Smooth muscle cell (in vitro differentiated cells): ENCODE measurements around the gene SMAD3. TPM values are rescaled to one million over a fixed set of nuclear protein-coding genes. Genes with fewer than 3 reads are reported as not detected.

Experiments
- DNase-seq: peaks from one replicate; lab custom pipeline; 2025; ENCODE audit not compliant: unreplicated experiment; lab: John Stamatoyannopoulos, UW
- H2AFZ ChIP-seq: fragments of 200-600 bp; sonication (generic); 2 replicates; pipeline ENCODE4 v1.6.0; 2016; ENCODE audit warnings: antibody characterized with exemption, low read depth, mild to moderate bottlenecking
- H3F3A ChIP-seq: fragments of 200-600 bp; sonication (generic); 2 replicates; pipeline ENCODE4 v1.6.0; 2017; ENCODE audit warnings: antibody characterized with exemption, low read depth
- H3K27ac ChIP-seq: fragments of 200-600 bp; sonication (generic); 2 replicates; pipeline ENCODE4 v1.5.1; 2016; ENCODE audit warnings: low read depth, mild to moderate bottlenecking
- H3K27me3 ChIP-seq: fragments of 200-600 bp; sonication (generic); 2 replicates; pipeline ENCODE4 v1.6.1; 2016; ENCODE audit warnings: low read depth, mild to moderate bottlenecking
- H3K36me3 ChIP-seq: fragments of 200-600 bp; sonication (generic); 2 replicates; pipeline ENCODE4 v1.5.1; 2016; ENCODE audit warnings: low read depth
- H3K4me1 ChIP-seq: fragments of 200-600 bp; sonication (generic); 2 replicates; pipeline ENCODE4 v1.5.1; 2016; ENCODE audit warnings: low read depth
- H3K4me2 ChIP-seq: fragments of 200-600 bp; sonication (generic); 2 replicates; pipeline ENCODE4 v1.6.0; 2016; ENCODE audit warnings: mild to moderate bottlenecking
- H3K4me3 ChIP-seq: fragments of 200-600 bp; sonication (generic); 2 replicates; pipeline ENCODE4 v1.5.1; 2016; ENCODE audit warnings: mild to moderate bottlenecking
- H3K79me2 ChIP-seq: fragments of 200-600 bp; sonication (generic); 2 replicates; pipeline ENCODE4 v1.6.0; 2016; ENCODE audit warnings: low read depth, mild to moderate bottlenecking
- H3K9ac ChIP-seq: fragments of 200-600 bp; sonication (generic); 2 replicates; pipeline ENCODE4 v1.6.0; 2016; ENCODE audit warnings: low read depth
- H3K9me3 ChIP-seq: fragments of 200-600 bp; sonication (generic); replicated peaks from 2 replicates; pipeline ENCODE4 v1.5.1; 2016; ENCODE audit warnings: low read depth
- H4K20me1 ChIP-seq: fragments of 200-600 bp; sonication (generic); 2 replicates; pipeline ENCODE4 v1.6.0; 2016; ENCODE audit warnings: low read depth
- WGBS: methylation state at CpG from one replicate; pipeline ENCODE4 v1.1.7; 2016; ENCODE audit warnings: low lambda C conversion rate; 5-methylcytosine and 5-hydroxymethylcytosine counted together
- polyA plus RNA-seq: library from polyadenylated mRNA; unstranded; fragments of >200 nt; fragmentation: Nextera tagmentation; extraction: Ambion mirVana; gene quantifications from 2 replicates; pipeline ENCODE4 v1.2.1, GENCODE V29; 2016
- total RNA-seq: library from RNA; depleted of rRNA; stranded (reverse); fragments of >200 nt; gene quantifications from 2 replicates; pipeline ENCODE4 v1.2.3, GENCODE V29; 2014
- TF ChIP-seq, protein P1 (sequence below): fragments of 200-600 bp; sonication (generic); IDR thresholded peaks from 2 replicates; pipeline ENCODE4 v1.5.1; 2017; ENCODE audit warnings: borderline replicate concordance, mild to moderate bottlenecking, antibody characterized with exemption; ENCODE audit not compliant: insufficient read depth, poor library complexity, severe bottlenecking

Gene SMAD3
- total and polyA plus RNA-seq, 2 experiments from 2014 or later = 20.2 to 21.9 TPM

DNA sequence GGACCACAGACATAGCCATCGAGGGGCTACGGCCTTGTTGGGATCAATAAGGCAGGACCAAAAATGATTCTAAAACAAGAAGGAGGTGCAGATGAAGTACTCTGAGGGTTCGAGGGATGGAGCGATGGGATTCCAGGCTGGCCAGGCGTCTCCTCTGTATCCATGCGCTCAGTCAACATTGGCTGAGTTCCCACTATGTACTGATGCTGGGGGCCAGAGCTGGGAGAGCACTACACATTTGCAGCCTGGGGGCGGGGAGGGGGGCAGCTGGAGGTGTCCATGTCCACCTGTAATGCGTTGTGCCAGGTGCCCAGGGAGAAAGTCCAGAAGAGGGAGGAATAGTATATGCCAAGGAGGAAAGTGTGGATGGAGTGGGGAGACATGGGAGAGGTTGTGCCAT is 107.6 kb downstream of the SMAD3 start:
- no peaks in the 10 kb centered on the region for H3K27me3 ChIP-seq
- H3K9me3 ChIP-seq = no peaks in the 10 kb centered on the region
- TF ChIP-seq, protein P1, sequence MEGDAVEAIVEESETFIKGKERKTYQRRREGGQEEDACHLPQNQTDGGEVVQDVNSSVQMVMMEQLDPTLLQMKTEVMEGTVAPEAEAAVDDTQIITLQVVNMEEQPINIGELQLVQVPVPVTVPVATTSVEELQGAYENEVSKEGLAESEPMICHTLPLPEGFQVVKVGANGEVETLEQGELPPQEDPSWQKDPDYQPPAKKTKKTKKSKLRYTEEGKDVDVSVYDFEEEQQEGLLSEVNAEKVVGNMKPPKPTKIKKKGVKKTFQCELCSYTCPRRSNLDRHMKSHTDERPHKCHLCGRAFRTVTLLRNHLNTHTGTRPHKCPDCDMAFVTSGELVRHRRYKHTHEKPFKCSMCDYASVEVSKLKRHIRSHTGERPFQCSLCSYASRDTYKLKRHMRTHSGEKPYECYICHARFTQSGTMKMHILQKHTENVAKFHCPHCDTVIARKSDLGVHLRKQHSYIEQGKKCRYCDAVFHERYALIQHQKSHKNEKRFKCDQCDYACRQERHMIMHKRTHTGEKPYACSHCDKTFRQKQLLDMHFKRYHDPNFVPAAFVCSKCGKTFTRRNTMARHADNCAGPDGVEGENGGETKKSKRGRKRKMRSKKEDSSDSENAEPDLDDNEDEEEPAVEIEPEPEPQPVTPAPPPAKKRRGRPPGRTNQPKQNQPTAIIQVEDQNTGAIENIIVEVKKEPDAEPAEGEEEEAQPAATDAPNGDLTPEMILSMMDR = no peak
- H3K27ac ChIP-seq = no peak overlapping the region
- peaks cover 16% of the 10 kb centered on the region for H4K20me1 ChIP-seq
- H2AFZ ChIP-seq = no peak overlapping the region
- peaks cover 5% of the 10 kb centered on the region for H3K79me2 ChIP-seq
- no peak overlapping the region for H3K4me2 ChIP-seq
- H3K4me3 ChIP-seq = no peak overlapping the region
- WGBS = 94% methylated on average over 8 of the region's 8 CpGs
- DNase-seq = no peak
- no peaks in the 10 kb centered on the region for H3K36me3 ChIP-seq
- no peak overlapping the region for H3K9ac ChIP-seq
- peaks cover 28% of the 10 kb centered on the region for H3F3A ChIP-seq
- H3K4me1 ChIP-seq = peaks cover 11% of the 10 kb centered on the region

DNA sequence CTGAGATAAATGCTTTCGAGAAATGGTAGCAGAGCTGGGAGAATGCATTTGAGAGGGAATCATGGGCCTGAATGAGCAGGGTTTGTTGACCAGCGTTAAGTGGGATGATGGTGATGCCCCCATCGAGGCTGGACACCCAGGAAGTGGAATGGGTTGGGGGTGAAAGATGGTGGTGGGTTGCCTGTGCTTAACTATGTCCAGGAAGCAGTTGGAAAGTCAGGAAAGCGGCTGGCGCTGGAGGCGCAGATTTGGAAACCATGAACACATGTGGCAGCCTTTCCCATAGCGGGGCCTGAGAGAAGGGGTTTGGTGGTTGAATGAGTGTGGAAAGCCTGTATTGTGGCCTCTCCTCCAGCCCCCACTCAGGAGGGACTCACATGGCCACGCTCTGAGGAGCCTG is 108.4 kb downstream of the SMAD3 start:
- Histone ChIP-seq H3K27ac (no peak overlapping the region), H3K4me2 (no peak overlapping the region), H2AFZ (no peak overlapping the region), H3K4me1 (peaks cover 11% of the 10 kb centered on the region), H3K9ac (no peak overlapping the region), H3K4me3 (no peak overlapping the region), H3K79me2 (peaks cover 5% of the 10 kb centered on the region), H3F3A (peaks cover 34% of the 10 kb centered on the region), H4K20me1 (peaks cover 10% of the 10 kb centered on the region), H3K36me3 (no peaks in the 10 kb centered on the region), H3K27me3 (no peaks in the 10 kb centered on the region), H3K9me3 (no peaks in the 10 kb centered on the region)
- TF ChIP-seq, protein P1 = no peak
- 95% methylated on average over 8 of the region's 8 CpGs for WGBS
- no peak for DNase-seq

DNA sequence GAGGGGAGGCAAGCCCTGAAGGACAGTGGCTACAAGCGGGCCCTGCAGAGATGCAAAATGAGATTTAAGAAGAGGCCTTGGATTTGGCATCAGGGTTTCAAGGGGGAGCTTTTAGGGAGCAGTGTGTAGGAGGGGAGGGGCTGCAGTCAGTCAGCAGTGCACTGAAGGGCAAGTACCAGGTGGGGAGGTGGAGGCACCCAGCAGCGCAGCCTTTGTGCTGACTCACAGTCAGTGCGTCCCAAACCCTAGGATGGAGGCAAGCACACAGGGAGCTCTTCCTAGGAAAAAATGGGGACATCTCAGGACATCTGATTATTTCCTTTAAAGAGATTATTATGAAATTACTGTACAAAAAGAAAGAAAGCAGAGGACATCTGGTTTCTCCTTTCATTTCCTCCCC is 109.0 kb downstream of the SMAD3 start:
- peaks cover 36% of the 10 kb centered on the region for H3F3A ChIP-seq
- H3K27ac ChIP-seq = peak overlapping the region; percentile 93
- WGBS = 98% methylated on average over 3 of the region's 3 CpGs
- no peak overlapping the region for H3K9ac ChIP-seq
- no peak for DNase-seq
- H3K9me3 ChIP-seq = no peaks in the 10 kb centered on the region
- H3K79me2 ChIP-seq = peaks cover 5% of the 10 kb centered on the region
- H3K4me3 ChIP-seq = no peak overlapping the region
- no peak overlapping the region for H2AFZ ChIP-seq
- peaks cover 9% of the 10 kb centered on the region for H4K20me1 ChIP-seq
- peaks cover 11% of the 10 kb centered on the region for H3K4me1 ChIP-seq
- no peak overlapping the region for H3K4me2 ChIP-seq
- H3K27me3 ChIP-seq = no peaks in the 10 kb centered on the region
- no peaks in the 10 kb centered on the region for H3K36me3 ChIP-seq
- TF ChIP-seq, protein P1 = no peak

DNA sequence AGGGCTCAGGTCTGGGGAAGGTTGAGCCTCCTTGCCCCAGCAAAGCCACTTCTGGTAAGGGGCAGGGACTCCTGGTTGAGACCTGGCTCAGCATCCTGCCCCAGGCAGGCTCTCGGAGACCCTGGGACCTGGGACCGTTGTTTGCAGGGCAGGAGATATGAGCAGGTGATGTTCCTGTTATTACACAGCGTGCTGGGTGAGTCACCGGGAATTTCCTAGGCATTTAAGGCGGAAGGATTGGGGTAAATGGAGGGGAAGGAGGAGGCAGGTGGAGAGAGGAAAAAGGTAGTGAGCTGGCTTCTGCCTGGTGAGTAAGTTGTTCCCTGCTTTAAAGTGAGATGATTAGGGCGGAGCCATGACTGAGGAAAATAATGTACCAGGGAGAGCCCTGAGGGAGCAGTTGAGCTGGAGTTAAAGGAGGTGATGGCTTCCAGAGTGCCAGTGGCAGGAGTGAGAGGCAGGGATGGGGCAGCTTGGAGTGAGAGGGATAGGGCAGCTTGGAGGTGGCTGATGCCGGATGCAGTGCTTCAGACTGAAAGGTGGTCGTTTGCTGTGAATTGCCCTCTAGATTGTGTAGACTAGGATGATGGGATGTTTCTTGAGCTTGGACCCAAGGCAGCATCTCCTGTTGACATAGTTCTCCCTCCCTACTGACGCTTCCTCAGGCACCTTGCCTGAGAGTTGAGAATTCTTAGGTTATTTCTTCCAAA is 109.6 kb downstream of the SMAD3 start:
- Histone ChIP-seq H4K20me1 (peaks cover 4% of the 10 kb centered on the region), H3K4me3 (no peak overlapping the region), H3K9ac (no peak overlapping the region), H3F3A (peaks cover 37% of the 10 kb centered on the region), H3K9me3 (no peaks in the 10 kb centered on the region), H3K79me2 (peaks cover 5% of the 10 kb centered on the region), H3K4me2 (peak overlapping the region; percentile 11), H2AFZ (no peak overlapping the region), H3K36me3 (no peaks in the 10 kb centered on the region), H3K27ac (peak overlapping the region; percentile 93), H3K27me3 (no peaks in the 10 kb centered on the region), H3K4me1 (peaks cover 11% of the 10 kb centered on the region)
- TF ChIP-seq, protein P1 = no peak
- 76% methylated on average over 9 of the region's 9 CpGs for WGBS
- DNase-seq = no peak
